SH-SY5Y (cell line): ENCODE data around the gene SLC38A7.

Experiments used
- GATA2 ChIP-seq: IDR thresholded peaks from 2 replicates; pipeline ENCODE4 v1.6.1; 2011; ENCODE audit warnings: mild to moderate bottlenecking, low read depth, low read length
- GATA3 ChIP-seq: IDR thresholded peaks from 2 replicates; pipeline ENCODE4 v1.6.1; 2011; ENCODE audit warnings: low read depth, mild to moderate bottlenecking, low read length, moderate library complexity

DNA sequence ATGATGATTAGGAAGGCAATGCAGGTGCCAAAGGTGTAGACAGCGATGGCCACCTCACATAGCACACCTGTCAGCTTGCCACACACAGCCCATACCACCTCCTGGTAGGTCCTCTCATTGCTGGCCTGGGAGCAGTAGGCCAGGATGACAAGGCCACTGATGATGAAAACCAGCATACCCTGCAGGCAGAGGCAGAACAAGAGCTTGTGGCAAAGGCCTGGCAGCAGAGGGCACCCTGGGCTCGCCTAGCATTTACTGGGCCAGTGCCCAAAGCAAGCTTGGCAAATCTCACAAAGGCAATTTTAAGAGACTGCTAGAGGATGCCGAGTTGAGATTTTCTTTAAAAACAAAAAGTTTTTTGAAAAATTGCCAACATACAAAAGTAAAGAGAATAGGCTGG, 5.9 kb downstream of the SLC38A7 start:
- no peak for TF ChIP-seq GATA2
- TF ChIP-seq GATA3, result no peak
